Measurements from ENCODE around the gene PFDN2.

PFDN2 gene

DNA sequence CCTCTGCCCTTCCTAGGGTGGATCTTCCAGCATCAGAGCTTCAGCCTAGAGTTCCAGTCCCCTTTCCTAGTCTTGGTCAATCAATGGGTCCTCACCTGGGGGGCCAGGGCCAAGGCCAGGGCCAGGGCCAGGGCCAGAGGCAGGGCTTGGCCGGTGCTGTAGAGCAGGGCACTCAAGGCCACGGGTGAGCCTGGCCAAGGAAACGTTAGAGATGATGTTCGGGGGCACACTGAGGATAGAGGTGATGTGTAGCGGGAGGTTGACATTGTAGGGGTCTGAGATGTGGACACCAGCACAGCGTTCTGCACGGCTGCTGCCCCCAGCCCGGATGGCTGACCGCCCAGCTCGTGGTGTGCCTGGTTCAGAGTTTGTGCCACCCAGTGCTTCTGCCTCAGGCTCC, 66.6 kb downstream of the PFDN2 start:
- no peak for DNase-seq (ENCODE audit: low read depth)

All from activated gamma-delta T cell treated with anti-CD3 and anti-CD28 coated beads, Interleukin-2, amount 50 U/mL, for 16 hours (primary cell).